ENCODE measurements around the gene ABHD17C. TPM values are rescaled to one million over a fixed set of nuclear protein-coding genes. Genes with fewer than 3 reads are reported as not detected.
A peak's percentile ranks its signal among the peaks of the same experiment; 100 is the strongest.

Gene ABHD17C
- total RNA-seq, 2 donors from 2014 or later: 4.5 to 10.0 TPM

DNA sequence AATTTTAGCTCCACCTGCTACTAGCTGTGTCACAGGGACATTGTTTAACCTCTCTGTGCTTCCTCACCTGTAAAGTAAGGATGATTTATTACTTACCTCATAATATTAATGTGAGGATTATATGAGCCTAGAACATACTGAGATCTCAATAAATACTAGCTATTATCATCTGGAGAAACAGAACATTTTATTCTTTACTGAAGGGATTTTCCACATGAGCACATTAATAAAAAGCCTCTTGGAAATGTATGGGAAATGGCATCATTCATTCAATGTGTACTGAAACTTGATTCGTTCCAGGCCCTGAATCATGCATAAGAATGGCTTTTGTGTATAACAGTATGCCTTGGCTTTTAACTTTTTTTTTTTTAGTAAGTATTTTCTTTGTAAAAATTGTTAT, 73.0 kb downstream of the ABHD17C start:
- Mint-ChIP-seq H3K9me3 (no peaks in the 10 kb centered on the region), H3K27me3 (peaks cover 4 to 12% of the 10 kb centered on the region in 2 donors), H3K36me3 (no peaks in the 10 kb centered on the region), H3K4me3 (no peak overlapping the region), H3K27ac (no peak overlapping the region), H3K4me1 (ENCODE audit: low read depth in 2 of 2) (peaks cover 0 to 8% of the 10 kb centered on the region in 2 donors)
- DNase-seq (ENCODE audit: low spot score) (no peak), ATAC-seq (no peak)

DNA sequence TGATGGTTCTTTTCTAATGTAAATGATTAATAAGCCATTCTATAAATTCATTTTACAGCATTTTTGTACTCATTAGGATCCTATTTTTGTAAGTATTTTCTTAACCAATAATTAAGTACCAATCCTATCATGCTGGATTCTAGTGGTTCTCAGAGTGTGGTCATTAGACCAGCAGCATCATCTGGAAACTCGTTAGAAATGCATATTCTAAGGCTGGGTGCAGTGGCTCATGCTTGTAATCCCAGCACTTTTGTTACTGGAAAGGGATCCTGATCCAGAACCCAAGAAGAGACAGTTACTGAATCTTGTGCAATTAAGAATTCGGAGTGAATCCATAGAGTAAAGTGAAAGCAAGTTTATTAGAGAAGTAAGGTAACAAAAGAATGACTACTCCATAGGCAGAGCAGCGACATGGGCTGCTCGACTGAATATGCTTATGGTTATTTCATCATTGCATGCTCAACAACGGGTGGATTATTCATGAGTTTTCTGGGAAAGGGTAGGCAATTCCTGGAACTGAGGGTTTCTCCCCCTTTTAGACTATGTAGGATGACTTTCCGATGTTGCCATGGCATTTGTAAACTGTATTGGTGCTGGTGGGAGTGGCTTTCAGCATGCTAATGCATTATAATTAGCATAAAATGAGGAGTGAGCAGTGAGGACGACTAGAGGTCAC, 74.2 kb downstream of the ABHD17C start:
- no peaks in the 10 kb centered on the region for H3K9me3 Mint-ChIP-seq
- DNase-seq (ENCODE audit: low spot score): no peak
- no peak for ATAC-seq
- H3K4me3 Mint-ChIP-seq: no peak overlapping the region
- peaks cover 13 to 16% of the 10 kb centered on the region in 2 donors for H3K27me3 Mint-ChIP-seq
- no peaks in the 10 kb centered on the region for H3K36me3 Mint-ChIP-seq
- H3K27ac Mint-ChIP-seq: no peak overlapping the region
- H3K4me1 Mint-ChIP-seq (ENCODE audit: low read depth in 2 of 2): peaks cover 0 to 8% of the 10 kb centered on the region in 2 donors

DNA sequence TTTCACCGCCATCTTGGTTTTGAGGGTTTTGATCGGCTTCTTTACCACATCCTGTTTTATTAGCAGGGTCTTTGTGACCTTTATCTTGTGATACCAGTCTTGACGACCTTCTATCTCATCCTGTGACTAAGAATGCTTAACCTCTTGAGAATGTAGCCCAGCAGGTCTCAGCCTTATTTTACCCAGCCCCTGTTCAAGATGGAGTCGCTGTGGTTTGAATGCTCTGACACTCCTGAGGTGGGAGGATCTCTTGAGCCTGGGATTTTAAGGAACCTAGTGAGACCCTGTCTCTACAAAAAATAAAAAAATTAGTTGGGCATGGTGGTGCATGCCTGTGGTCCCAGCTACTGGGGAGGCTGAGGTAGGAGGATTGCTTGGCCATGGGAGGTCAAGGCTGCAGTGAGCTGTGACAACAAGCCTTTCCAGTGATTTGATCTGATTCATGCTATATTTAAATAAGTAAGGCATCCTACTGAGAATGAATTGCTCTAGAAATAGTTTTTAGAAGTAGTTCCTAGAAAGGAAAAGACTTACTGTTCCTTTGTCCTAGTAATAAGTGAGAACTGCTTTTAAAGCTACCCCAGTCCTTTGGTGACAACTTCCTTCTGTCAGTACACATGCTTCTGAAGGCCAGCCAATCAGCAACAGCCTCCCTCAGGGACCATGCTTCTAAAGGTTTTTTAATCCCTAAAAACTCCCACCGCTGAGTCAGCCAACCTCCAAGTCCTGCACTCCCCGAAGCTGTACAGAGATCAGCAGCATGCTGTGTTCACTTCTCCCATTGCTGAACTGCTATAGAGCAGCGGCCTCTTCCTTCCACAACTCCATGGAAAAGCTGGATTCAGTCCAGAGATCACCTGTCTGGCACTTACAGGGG, 75.0 kb downstream of the ABHD17C start:
- Mint-ChIP-seq H3K9me3 (no peaks in the 10 kb centered on the region), H3K27ac (no peak overlapping the region), H3K27me3 (peaks cover 13 to 19% of the 10 kb centered on the region in 2 donors), H3K4me1 (ENCODE audit: low read depth in 2 of 2) (peaks cover 0 to 8% of the 10 kb centered on the region in 2 donors), H3K4me3 (no peak overlapping the region), H3K36me3 (no peaks in the 10 kb centered on the region)
- no peak for ATAC-seq
- DNase-seq (ENCODE audit: low spot score): no peak

DNA sequence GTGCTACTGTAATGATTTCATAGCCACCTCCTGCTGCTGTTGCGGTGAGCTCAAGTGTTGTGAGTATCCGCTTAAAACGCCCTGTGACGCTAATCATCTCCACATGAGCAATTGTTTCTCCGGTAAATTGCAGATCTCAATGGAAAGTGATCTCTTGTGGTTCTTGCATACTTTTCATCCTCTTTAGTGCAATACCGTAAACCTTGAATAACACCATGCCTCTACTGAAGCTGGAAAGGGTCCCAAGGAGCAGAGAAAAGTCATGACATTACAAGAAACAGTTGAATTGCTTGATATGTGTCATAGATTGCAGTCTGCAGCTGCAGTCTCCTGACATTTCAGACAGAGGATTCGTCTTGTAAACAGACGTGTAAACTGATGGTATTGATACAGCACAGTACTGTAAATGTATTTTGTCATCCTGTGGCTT, 78.0 kb downstream of the ABHD17C start:
- no peak overlapping the region for H3K27ac Mint-ChIP-seq
- no peaks in the 10 kb centered on the region for H3K36me3 Mint-ChIP-seq
- no peak overlapping the region for H3K4me3 Mint-ChIP-seq
- no peak for ATAC-seq
- peaks cover 13 to 24% of the 10 kb centered on the region in 2 donors for H3K27me3 Mint-ChIP-seq
- H3K4me1 Mint-ChIP-seq (ENCODE audit: low read depth in 2 of 2): peaks cover 0 to 8% of the 10 kb centered on the region in 2 donors
- no peak for DNase-seq (ENCODE audit: low spot score)
- H3K9me3 Mint-ChIP-seq: no peaks in the 10 kb centered on the region

DNA sequence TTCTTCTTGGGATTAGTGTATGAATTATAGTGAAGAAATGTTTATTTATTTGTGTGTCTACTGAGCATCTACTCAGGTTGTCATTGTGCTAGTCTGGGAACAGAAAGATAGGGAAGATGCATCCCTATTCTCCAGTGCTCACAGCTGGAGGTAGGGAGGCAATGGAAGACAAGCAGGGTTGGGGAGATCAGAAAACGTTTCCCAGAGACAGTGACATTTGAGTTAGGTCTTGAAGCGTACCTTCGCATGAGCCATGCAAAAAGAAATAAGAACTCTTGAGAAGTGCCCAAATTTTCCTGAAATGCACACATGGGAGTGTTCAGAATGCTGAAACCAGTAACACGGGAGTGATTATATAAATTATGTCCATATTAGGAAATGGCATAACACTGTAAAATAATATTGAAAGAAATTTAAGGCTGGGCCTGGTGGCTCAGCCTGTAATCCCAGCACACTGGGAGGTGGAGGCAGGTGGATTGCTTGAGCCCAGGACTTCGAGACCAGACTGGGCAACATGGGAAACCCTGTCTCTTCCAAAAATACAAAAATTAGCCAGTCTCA, 78.8 kb downstream of the ABHD17C start:
- Mint-ChIP-seq H3K4me3 (no peak overlapping the region), H3K36me3 (no peaks in the 10 kb centered on the region), H3K27me3 (peaks cover 13 to 22% of the 10 kb centered on the region in 2 donors), H3K27ac (no peak overlapping the region), H3K4me1 (ENCODE audit: low read depth in 2 of 2) (peaks cover 0 to 8% of the 10 kb centered on the region in 2 donors), H3K9me3 (no peaks in the 10 kb centered on the region)
- DNase-seq (ENCODE audit: low spot score): no peak
- no peak for ATAC-seq

DNA sequence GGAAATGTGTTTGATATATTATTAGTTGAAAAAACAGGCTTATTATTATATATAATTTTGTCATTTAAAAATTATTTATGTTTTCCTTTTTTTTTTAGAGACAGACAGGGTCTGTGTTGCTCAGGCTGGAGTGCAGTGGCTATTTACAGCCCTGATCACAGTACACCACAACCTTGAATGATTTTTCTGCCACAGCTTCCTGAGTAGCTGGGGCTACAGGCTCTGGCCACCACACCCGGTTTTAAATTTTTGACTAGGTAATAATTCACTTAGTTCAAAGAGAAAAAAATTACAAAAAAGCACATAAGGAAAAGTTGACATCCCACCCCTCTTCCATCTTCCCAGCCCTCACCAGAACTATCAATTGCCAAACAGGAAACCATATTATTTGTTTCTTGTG, 79.4 kb downstream of the ABHD17C start:
- peaks cover 0 to 4% of the 10 kb centered on the region in 2 donors for H3K4me1 Mint-ChIP-seq (ENCODE audit: low read depth in 2 of 2)
- no peak for DNase-seq (ENCODE audit: low spot score)
- no peak overlapping the region for H3K4me3 Mint-ChIP-seq
- ATAC-seq: no peak
- H3K27ac Mint-ChIP-seq: no peak overlapping the region
- H3K9me3 Mint-ChIP-seq: no peaks in the 10 kb centered on the region
- peaks cover 13 to 22% of the 10 kb centered on the region in 2 donors for H3K27me3 Mint-ChIP-seq
- no peaks in the 10 kb centered on the region for H3K36me3 Mint-ChIP-seq

DNA sequence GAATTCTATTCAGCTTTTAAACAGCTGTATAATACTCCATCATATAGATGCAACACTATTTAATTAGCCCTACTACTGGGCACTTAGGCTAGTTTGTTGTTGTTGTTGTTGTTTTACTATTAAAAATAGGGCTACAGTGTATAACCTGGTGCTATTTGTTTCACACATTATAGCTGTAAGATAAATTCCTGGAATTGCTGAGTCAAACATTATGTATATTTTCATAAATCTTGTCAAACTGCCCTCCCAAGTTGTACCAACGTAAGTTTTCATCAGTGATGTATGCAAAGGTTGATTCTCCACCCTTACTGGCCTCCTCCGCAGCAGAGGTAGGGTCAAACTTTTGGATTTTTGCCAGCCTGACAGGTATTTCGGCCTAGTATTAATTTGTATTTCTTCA, 80.2 kb downstream of the ABHD17C start:
- H3K36me3 Mint-ChIP-seq: no peaks in the 10 kb centered on the region
- no peak overlapping the region for H3K4me3 Mint-ChIP-seq
- H3K27me3 Mint-ChIP-seq: peaks cover 21 to 28% of the 10 kb centered on the region in 2 donors
- ATAC-seq (no peak), DNase-seq (ENCODE audit: low spot score) (no peak)
- H3K9me3 Mint-ChIP-seq: no peaks in the 10 kb centered on the region
- H3K27ac Mint-ChIP-seq: no peak overlapping the region
- H3K4me1 Mint-ChIP-seq (ENCODE audit: low read depth in 2 of 2): no peaks in the 10 kb centered on the region

DNA sequence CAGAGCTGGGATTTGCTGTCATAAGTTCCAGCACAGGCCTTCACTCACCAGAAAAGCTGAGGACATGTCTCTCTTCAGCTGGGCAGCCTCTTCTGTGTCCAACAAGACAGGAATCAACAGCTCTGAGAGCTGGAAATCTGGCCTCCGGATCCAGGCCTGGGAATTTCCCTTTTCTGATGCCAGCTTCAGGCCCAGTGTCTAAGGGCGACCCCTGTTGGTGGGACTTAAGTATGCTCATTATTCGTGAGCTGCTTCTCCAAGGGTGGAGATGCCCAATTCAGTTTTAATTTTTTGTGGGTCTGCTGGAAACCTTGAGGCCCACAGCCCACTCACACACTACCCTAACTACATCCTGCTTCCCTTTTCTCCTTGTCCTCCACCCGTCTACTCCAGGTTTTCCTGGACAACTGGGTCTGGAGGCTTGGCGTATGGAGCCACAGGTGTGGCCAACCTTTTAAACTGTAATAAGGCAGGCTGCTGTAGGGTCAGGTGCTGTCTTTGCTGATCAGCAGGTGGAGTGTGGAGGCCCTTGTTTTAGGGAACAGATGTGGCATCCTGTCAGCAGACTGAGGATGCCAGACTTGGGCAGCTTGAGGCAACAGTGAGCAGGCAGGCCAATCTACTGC, 81.4 kb downstream of the ABHD17C start:
- Mint-ChIP-seq H3K27me3 (peaks cover 29 to 33% of the 10 kb centered on the region in 2 donors), H3K27ac (no peak overlapping the region)
- peak; percentile 58 to 63 for ATAC-seq

DNA sequence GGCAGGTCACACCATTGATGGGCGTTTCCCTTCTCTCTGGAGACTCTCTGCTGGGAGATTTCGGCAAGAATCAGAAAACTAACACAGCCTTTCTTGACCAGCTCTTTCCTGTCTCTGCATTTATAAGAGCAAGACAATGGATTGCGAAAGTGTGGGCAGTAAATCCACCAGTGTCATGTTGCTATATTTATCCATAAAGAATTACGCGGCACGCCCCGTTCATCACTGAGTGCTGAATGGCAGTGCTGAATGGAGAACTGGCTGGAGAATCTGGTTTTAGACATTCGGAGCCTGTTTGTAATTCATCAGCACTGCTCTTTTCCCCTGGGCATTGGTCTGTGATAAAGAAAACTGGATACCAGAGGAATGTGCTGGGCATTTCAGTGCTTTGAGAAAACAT, 82.0 kb downstream of the ABHD17C start:
- ATAC-seq: no peak
- Mint-ChIP-seq H3K27me3 (peaks cover 33 to 34% of the 10 kb centered on the region in 2 donors), H3K36me3 (no peaks in the 10 kb centered on the region), H3K4me3 (no peak overlapping the region), H3K9me3 (no peaks in the 10 kb centered on the region), H3K4me1 (ENCODE audit: low read depth in 2 of 2) (no peaks in the 10 kb centered on the region), H3K27ac (no peak overlapping the region)
- DNase-seq (ENCODE audit: low spot score): no peak

More for the DNA sequence above, 81.4 kb downstream of the ABHD17C start:
- no peaks in the 10 kb centered on the region for H3K4me1 Mint-ChIP-seq (ENCODE audit: low read depth in 2 of 2)
- no peak overlapping the region for H3K4me3 Mint-ChIP-seq
- peak; percentile 81 for DNase-seq (ENCODE audit: low spot score)
- no peaks in the 10 kb centered on the region for H3K9me3 Mint-ChIP-seq
- H3K36me3 Mint-ChIP-seq: no peaks in the 10 kb centered on the region

DNA sequence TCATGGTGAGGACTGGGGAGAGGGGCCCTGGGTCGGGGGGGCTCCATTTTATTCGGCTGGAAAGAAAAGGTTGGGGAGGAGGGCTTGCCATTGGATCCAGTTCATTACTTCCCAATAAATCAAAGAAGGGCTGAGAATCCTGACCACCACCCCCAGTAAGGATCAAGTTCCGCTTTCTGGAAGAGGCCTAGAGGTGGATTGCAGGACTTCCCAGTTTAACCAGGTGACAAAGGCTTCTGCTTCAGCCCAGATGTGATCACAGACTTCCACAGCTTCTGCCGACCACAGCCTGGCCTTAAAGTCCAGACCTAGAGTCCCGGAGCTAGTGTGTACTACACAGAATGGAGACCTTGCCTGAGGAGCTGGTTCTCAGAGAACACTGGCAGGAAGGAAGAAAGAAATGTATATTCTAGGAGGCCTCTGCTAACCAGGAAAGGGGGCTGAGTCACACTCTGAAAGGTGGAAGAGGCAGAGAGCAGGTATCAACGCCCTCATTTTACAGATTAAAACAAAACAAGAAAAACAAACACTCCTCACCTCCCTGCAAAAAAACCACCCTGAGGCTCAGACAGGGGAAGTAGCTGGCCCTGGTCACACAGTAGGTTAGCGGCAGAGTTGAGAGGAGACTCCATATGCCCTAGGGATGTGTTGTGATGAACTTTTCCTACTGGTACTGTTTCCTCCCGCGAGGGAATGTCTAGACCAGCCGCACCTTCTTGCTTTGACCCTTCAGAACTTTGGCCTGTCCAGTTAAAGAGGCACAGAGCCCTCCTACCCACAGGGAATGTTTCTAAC, 82.9 kb downstream of the ABHD17C start:
- DNase-seq (ENCODE audit: low spot score): no peak
- H3K27ac Mint-ChIP-seq: no peak overlapping the region
- ATAC-seq: no peak
- no peaks in the 10 kb centered on the region for H3K4me1 Mint-ChIP-seq (ENCODE audit: low read depth in 2 of 2)
- H3K36me3 Mint-ChIP-seq: no peaks in the 10 kb centered on the region
- H3K9me3 Mint-ChIP-seq: no peaks in the 10 kb centered on the region
- H3K4me3 Mint-ChIP-seq: no peak overlapping the region
- H3K27me3 Mint-ChIP-seq: peaks cover 37 to 42% of the 10 kb centered on the region in 2 donors

DNA sequence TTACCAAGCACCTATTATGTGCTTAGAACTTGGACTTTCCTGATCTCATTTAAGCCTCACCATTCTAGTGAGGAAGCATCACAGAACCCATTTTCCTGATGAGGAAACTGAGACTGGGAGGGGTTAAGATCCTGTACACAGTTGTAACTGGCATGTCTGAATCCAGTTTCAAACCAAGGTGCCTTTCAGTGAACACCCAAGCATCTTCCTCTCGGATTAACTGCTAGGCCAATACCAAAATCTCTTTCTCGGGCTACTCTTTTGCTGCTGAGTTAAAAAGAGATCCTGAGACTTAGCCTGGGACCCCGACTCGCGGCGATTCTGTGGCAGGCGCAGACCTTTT, 83.5 kb downstream of the ABHD17C start:
- DNase-seq (ENCODE audit: low spot score): no peak
- Mint-ChIP-seq H3K4me3 (no peak overlapping the region), H3K27ac (no peak overlapping the region), H3K36me3 (no peaks in the 10 kb centered on the region), H3K4me1 (ENCODE audit: low read depth in 2 of 2) (no peaks in the 10 kb centered on the region), H3K27me3 (peaks cover 32 to 43% of the 10 kb centered on the region in 2 donors), H3K9me3 (no peaks in the 10 kb centered on the region)
- ATAC-seq: no peak

DNA sequence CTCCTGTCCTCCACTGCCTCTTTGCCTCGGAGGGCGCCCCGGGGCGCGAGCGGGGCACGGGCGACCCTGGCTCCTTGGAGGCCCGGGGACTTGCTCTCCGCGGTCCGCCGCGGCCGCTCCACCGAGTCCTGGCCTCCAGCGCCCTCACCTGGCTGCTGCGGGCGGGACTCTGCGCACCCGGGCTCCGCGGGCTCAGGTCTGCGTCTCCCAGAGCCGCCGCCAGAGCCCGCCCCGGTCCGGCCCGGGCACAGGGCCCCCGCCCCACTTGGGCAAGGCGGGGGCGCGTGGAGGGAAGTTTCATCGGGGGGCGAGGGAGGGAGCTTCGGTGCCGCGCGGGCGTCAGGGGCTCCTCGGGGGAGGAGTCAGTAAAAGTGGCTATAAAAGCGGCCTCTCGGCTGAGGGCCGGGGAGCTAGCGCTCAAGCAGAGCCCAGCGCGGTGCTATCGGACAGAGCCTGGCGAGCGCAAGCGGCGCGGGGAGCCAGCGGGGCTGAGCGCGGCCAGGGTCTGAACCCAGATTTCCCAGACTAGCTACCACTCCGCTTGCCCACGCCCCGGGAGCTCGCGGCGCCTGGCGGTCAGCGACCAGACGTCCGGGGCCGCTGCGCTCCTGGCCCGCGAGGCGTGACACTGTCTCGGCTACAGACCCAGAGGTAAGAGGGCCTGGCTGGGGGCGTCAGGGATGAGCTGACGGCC, 84.0 kb downstream of the ABHD17C start, which contains the start of gene CEMIP:
Gene CEMIP (plus strand): TSS at position 407 of the 694 bp plus-strand sequence. CDS start 94,510 bp downstream, outside the sequence.
- no peaks in the 10 kb centered on the region for H3K4me1 Mint-ChIP-seq (ENCODE audit: low read depth in 2 of 2)
- peaks cover 27 to 41% of the 10 kb centered on the region in 2 donors for H3K27me3 Mint-ChIP-seq
- no peak within 1 kb of the TSS for H3K27ac Mint-ChIP-seq
- peak within 1 kb of the TSS; percentile 39 for H3K4me3 Mint-ChIP-seq
- ATAC-seq (peak; percentile 77 to 81), DNase-seq (ENCODE audit: low spot score) (no peak)
- H3K9me3 Mint-ChIP-seq: no peaks in the 10 kb centered on the region
- no peaks in the 10 kb centered on the region for H3K36me3 Mint-ChIP-seq
